ENCODE data around the gene OR7C2. TPM values are rescaled to one million over a fixed set of nuclear protein-coding genes. Genes with fewer than 3 reads are reported as not detected.

The OR7C2 gene
- polyA plus RNA-seq, 1 donor from 2014 or later: not detected

- Histone ChIP-seq H3K9me3 (ENCODE audit: low read length) (no peaks in the 10 kb centered on the region), H3K4me3 (ENCODE audit: low read length) (peak within 1 kb of the TSS; percentile 88), H3F3A (ENCODE audit: insufficient read depth, low read length, poor library complexity, severe bottlenecking) (no peaks in the 10 kb centered on the region), H3K9me2 (ENCODE audit: insufficient read depth, low read length) (no peaks in the 10 kb centered on the region), H3K36me3 (ENCODE audit: insufficient read depth, low read length) (no peaks in the 10 kb centered on the region), H2AFZ (ENCODE audit: low read depth, low read length) (peak within 1 kb of the TSS; percentile 76), H3K27me3 (ENCODE audit: insufficient read depth, low read depth, low read length) (no peaks in the 10 kb centered on the region), H3K79me2 (replicated peaks; ENCODE audit: insufficient read depth, low read length) (no peaks in the 10 kb centered on the region), H4K20me1 (ENCODE audit: insufficient read depth) (no peaks in the 10 kb centered on the region), H3K9ac (ENCODE audit: low read length) (peak within 1 kb of the TSS; percentile 79), H3K27ac (ENCODE audit: low read length) (peak within 1 kb of the TSS; percentile 70), H3K4me2 (ENCODE audit: low read length) (peak within 1 kb of the TSS; percentile 72)
- TF ChIP-seq CTCF (IDR thresholded peaks at IDR 0.05; ENCODE audit: poor library complexity, severe bottlenecking) (peak; percentile 38), EZH2 (IDR thresholded peaks at IDR 0.05; ENCODE audit: borderline replicate concordance, insufficient read depth, low read length, poor library complexity, severe bottlenecking) (no peak), MXI1 (conservative IDR thresholded peaks at IDR 0.05; ENCODE audit: poor library complexity, severe bottlenecking) (peak; percentile 13), REST (IDR thresholded peaks at IDR 0.05; ENCODE audit: borderline replicate concordance) (no peak), POLR2AphosphoS5 (IDR thresholded peaks at IDR 0.05) (peak; percentile 30), SMC3 (conservative IDR thresholded peaks at IDR 0.05; ENCODE audit: poor library complexity) (no peak), TAF1 (IDR thresholded peaks at IDR 0.05; ENCODE audit: low read depth) (no peak), RAD21 (conservative IDR thresholded peaks at IDR 0.05) (no peak), EP300 (conservative IDR thresholded peaks at IDR 0.05; ENCODE audit: poor library complexity, severe bottlenecking) (peak; percentile 17)
Observed at GRCh38 chr19:14979476-14980255, 38.4 kb downstream of the OR7C2 start, which contains the start of gene SLC1A6. TSS of gene SLC1A6 (minus strand) at chr19:14979864. CDS start at chr19:14972910, 6,954 bp downstream.

GRCh38 chr19:14985133-14985532 is 43.8 kb downstream of the OR7C2 start:
- no peak for TF ChIP-seq TAF1 (IDR thresholded peaks at IDR 0.05; ENCODE audit: low read depth)
- no peak for TF ChIP-seq EP300 (conservative IDR thresholded peaks at IDR 0.05; ENCODE audit: poor library complexity, severe bottlenecking)
- TF ChIP-seq SMC3 (conservative IDR thresholded peaks at IDR 0.05; ENCODE audit: poor library complexity): no peak
- TF ChIP-seq RAD21 (conservative IDR thresholded peaks at IDR 0.05): no peak
- no peak for TF ChIP-seq POLR2AphosphoS5 (IDR thresholded peaks at IDR 0.05)
- TF ChIP-seq EZH2 (IDR thresholded peaks at IDR 0.05; ENCODE audit: borderline replicate concordance, insufficient read depth, low read length, poor library complexity, severe bottlenecking): no peak
- TF ChIP-seq CTCF (IDR thresholded peaks at IDR 0.05; ENCODE audit: poor library complexity, severe bottlenecking): no peak
- TF ChIP-seq MXI1 (conservative IDR thresholded peaks at IDR 0.05; ENCODE audit: poor library complexity, severe bottlenecking): no peak
- TF ChIP-seq REST (IDR thresholded peaks at IDR 0.05; ENCODE audit: borderline replicate concordance): no peak
- Histone ChIP-seq H3K27ac (ENCODE audit: low read length) (no peak overlapping the region), H3F3A (ENCODE audit: insufficient read depth, low read length, poor library complexity, severe bottlenecking) (no peaks in the 10 kb centered on the region), H3K4me3 (ENCODE audit: low read length) (no peak overlapping the region), H3K4me2 (ENCODE audit: low read length) (no peak overlapping the region), H3K79me2 (replicated peaks; ENCODE audit: insufficient read depth, low read length) (no peaks in the 10 kb centered on the region), H3K27me3 (ENCODE audit: insufficient read depth, low read depth, low read length) (no peaks in the 10 kb centered on the region), H3K36me3 (ENCODE audit: insufficient read depth, low read length) (no peaks in the 10 kb centered on the region), H2AFZ (ENCODE audit: low read depth, low read length) (no peak overlapping the region), H3K9me3 (ENCODE audit: low read length) (no peaks in the 10 kb centered on the region), H3K9me2 (ENCODE audit: insufficient read depth, low read length) (no peaks in the 10 kb centered on the region), H4K20me1 (ENCODE audit: insufficient read depth) (no peaks in the 10 kb centered on the region), H3K9ac (ENCODE audit: low read length) (no peak overlapping the region)

Data from neural cell (in vitro differentiated cells).